HG03025 (cell line): ENCODE results near the gene TF.
"Not testable (repeated sequence)": the region's sequence is repeated elsewhere in the genome, so short reads cannot be mapped to it uniquely, and the experiment has no call there.

Source experiments
- ATAC-seq: cut with Tn5 transposase; IDR thresholded peaks from one replicate; pipeline ENCODE4 v1.9.1; 2021; ENCODE audit warnings: mild to moderate bottlenecking, moderate library complexity; ENCODE audit not compliant: unreplicated experiment, low FRiP score

Gene TF

GRCh38 chr3:133763797-133764683, 17.8 kb downstream of the TF start:
- ATAC-seq: no peak

- ATAC-seq: no peak
Observed at GRCh38 chr3:133765256-133765655, 19.1 kb downstream of the TF start.

GRCh38 chr3:133767607-133768006, 21.4 kb downstream of the TF start:
- no peak for ATAC-seq

GRCh38 chr3:133769536-133769935, 23.3 kb downstream of the TF start:
- ATAC-seq: no peak

- no peak for ATAC-seq
Observed at GRCh38 chr3:133773732-133774131, 27.5 kb downstream of the TF start.

- ATAC-seq: no peak
Observed at GRCh38 chr3:133775309-133775708, 29.1 kb downstream of the TF start.

GRCh38 chr3:133775835-133776234, 29.6 kb downstream of the TF start:
- no peak for ATAC-seq

GRCh38 chr3:133776794-133777438, 30.7 kb downstream of the TF start:
- no peak for ATAC-seq

GRCh38 chr3:133777807-133778568, 31.8 kb downstream of the TF start:
- no peak for ATAC-seq

GRCh38 chr3:133779626-133780203, 33.5 kb downstream of the TF start:
- no peak for ATAC-seq

- not testable (repeated sequence) for ATAC-seq
Observed at GRCh38 chr3:133780756-133781155, 34.6 kb downstream of the TF start.

- ATAC-seq: no peak
Observed at GRCh38 chr3:133781570-133781969, 35.4 kb downstream of the TF start.

GRCh38 chr3:133782454-133782853, 36.3 kb downstream of the TF start:
- ATAC-seq: no peak

GRCh38 chr3:133783762-133784161, 37.6 kb downstream of the TF start:
- no peak for ATAC-seq

- no peak for ATAC-seq
Observed at GRCh38 chr3:133788024-133788423, 41.8 kb downstream of the TF start.

GRCh38 chr3:133792171-133792763, 46.1 kb downstream of the TF start:
- ATAC-seq: no peak

- no peak for ATAC-seq
Observed at GRCh38 chr3:133797396-133798105, 51.4 kb downstream of the TF start.

- no peak for ATAC-seq
Observed at GRCh38 chr3:133799794-133800585, 53.8 kb downstream of the TF start.

GRCh38 chr3:133803469-133803868, 57.3 kb downstream of the TF start:
- ATAC-seq: no peak
